GM10266 (cell line): ENCODE results near the gene TTLL5.

Experiments used
- DNase-seq: peaks from one replicate; pipeline ENCODE4 v3.0.0; 2012; ENCODE audit errors: extremely low spot score
- CTCF ChIP-seq: IDR thresholded peaks from 2 replicates; pipeline ENCODE4 v1.5.1; 2012; ENCODE audit warnings: mild to moderate bottlenecking, low read depth; ENCODE audit not compliant: control insufficient read depth, insufficient read depth; ENCODE audit errors: missing control alignments

Gene TTLL5

GRCh38 chr14:75736845-75737485 lies 75.9 kb downstream of the TTLL5 start:
- no peak for TF ChIP-seq CTCF
- no peak for DNase-seq

GRCh38 chr14:75738192-75738591 lies 77.1 kb downstream of the TTLL5 start:
- DNase-seq, result no peak

GRCh38 chr14:75742867-75743266 lies 81.8 kb downstream of the TTLL5 start:
- no peak for TF ChIP-seq CTCF
- no peak for DNase-seq

More at GRCh38 chr14:75738192-75738591, 77.1 kb downstream of the TTLL5 start:
- no peak for TF ChIP-seq CTCF

- no peak for TF ChIP-seq CTCF
- no peak for DNase-seq
Measured at GRCh38 chr14:75747899-75748298, 86.9 kb downstream of the TTLL5 start.

- no peak for TF ChIP-seq CTCF
- no peak for DNase-seq
Measured at GRCh38 chr14:75748336-75748735, 87.3 kb downstream of the TTLL5 start.

GRCh38 chr14:75751296-75751695 lies 90.2 kb downstream of the TTLL5 start:
- DNase-seq, result no peak
- TF ChIP-seq CTCF, result no peak

GRCh38 chr14:75752086-75752485 lies 91.0 kb downstream of the TTLL5 start:
- DNase-seq, result no peak
- no peak for TF ChIP-seq CTCF
